Measurements from ENCODE around the gene BICD2. TPM values are rescaled to one million over a fixed set of nuclear protein-coding genes. Genes with fewer than 3 reads are reported as not detected.

BICD2 gene
- total RNA-seq, 6 donors from 2014 or later, result 33.8 to 50.1 (median 45.1) TPM

GRCh38 chr9:92725766-92726165 lies 38.9 kb downstream of the BICD2 start:
- peaks cover 28 to 66% (median 40%) of the 10 kb centered on the region in 4 donors for H3K4me1 ChIP-seq
- H3K27me3 ChIP-seq, result no peaks in the 10 kb centered on the region
- H3K27ac ChIP-seq, result peak overlapping the region in 2 of 4 donors; percentile 23 to 51
- 100% methylated on average over 1 of the region's 1 CpG; no CpG with 5 or more reads in 1 of the 2 donors for WGBS, 2 donors
- no peak overlapping the region for H3K4me3 ChIP-seq
- TF ChIP-seq EP300 (IDR thresholded peaks at IDR 0.05) (no peak), POLR2AphosphoS5 (IDR thresholded peaks at IDR 0.05) (no peak), POLR2A (IDR thresholded peaks at IDR 0.05) (no peak)
- TF ChIP-seq, protein P1, sequence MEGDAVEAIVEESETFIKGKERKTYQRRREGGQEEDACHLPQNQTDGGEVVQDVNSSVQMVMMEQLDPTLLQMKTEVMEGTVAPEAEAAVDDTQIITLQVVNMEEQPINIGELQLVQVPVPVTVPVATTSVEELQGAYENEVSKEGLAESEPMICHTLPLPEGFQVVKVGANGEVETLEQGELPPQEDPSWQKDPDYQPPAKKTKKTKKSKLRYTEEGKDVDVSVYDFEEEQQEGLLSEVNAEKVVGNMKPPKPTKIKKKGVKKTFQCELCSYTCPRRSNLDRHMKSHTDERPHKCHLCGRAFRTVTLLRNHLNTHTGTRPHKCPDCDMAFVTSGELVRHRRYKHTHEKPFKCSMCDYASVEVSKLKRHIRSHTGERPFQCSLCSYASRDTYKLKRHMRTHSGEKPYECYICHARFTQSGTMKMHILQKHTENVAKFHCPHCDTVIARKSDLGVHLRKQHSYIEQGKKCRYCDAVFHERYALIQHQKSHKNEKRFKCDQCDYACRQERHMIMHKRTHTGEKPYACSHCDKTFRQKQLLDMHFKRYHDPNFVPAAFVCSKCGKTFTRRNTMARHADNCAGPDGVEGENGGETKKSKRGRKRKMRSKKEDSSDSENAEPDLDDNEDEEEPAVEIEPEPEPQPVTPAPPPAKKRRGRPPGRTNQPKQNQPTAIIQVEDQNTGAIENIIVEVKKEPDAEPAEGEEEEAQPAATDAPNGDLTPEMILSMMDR (IDR thresholded peaks at IDR 0.05), result no peak
- no peaks in the 10 kb centered on the region for H3K9me3 ChIP-seq
- H3K36me3 ChIP-seq, result peaks cover 3 to 47% (median 32%) of the 10 kb centered on the region in 4 donors
- ATAC-seq (ENCODE audit: low FRiP score in 2 of 2), result no peak
- DNase-seq, result no peak

- H3K27me3 ChIP-seq, result no peaks in the 10 kb centered on the region
- peaks cover 28 to 66% (median 40%) of the 10 kb centered on the region in 4 donors for H3K4me1 ChIP-seq
- WGBS, 2 donors, result 94 to 100% methylated on average over 2 to 4 of the region's 4 CpGs
- H3K9me3 ChIP-seq, result no peaks in the 10 kb centered on the region
- TF ChIP-seq EP300 (IDR thresholded peaks at IDR 0.05) (no peak), POLR2A (IDR thresholded peaks at IDR 0.05) (no peak), POLR2AphosphoS5 (IDR thresholded peaks at IDR 0.05) (no peak)
- TF ChIP-seq, protein P1 (IDR thresholded peaks at IDR 0.05), result no peak
- H3K27ac ChIP-seq, result peak overlapping the region in 2 of 4 donors; percentile 9 to 23
- H3K36me3 ChIP-seq, result peaks cover 7 to 52% (median 37%) of the 10 kb centered on the region in 4 donors
- ATAC-seq (ENCODE audit: low FRiP score in 2 of 2), result no peak
- H3K4me3 ChIP-seq, result no peak overlapping the region
- DNase-seq, result no peak
Measured at GRCh38 chr9:92725266-92725545, 39.4 kb downstream of the BICD2 start.

DNA sequence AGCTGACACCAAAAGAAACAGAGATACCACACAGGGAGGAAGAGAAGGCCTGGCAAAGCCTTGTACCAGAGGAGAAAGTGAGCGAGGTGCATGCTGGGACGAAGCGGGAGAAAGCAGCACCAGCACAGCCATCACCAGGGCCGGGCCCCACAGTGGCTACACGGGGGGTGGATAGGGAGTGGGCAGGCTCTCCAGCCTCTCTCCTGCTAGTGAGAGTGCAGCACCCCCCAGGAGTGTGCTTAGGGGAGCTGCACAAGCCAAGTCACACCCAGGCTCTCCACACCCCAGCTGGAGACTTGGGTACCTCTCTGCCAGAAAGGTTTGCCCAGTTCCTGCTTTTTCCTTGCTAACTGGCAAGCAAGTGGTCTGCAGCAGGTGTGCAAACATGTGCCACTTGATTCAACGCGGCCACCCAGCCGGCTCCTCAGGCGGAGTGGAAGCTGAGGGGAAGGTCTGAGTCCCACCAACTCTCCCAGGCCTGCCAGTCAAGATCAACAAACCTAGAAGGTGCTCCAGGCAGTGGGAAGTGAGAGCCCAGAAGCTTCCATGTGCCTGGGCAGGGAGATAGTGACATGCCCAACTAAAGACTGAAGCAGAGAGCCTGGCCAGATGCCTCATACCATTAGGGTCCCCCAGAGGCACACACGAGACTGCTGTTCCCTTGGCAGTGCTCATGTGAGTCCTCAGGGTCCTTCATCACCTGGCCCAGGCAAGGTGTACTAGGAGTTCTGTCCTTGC lies 39.9 kb downstream of the BICD2 start:
- DNase-seq (peak in 1 of 2 donors; percentile 25), ATAC-seq (ENCODE audit: low FRiP score in 2 of 2) (no peak)

GRCh38 chr9:92723801-92724323 lies 40.8 kb downstream of the BICD2 start:
- Histone ChIP-seq H3K9me3 (no peaks in the 10 kb centered on the region), H3K4me3 (no peak overlapping the region), H3K27ac (peak overlapping the region; percentile 36 to 67 (median 53)), H3K4me1 (peaks cover 28 to 57% (median 35%) of the 10 kb centered on the region in 4 donors), H3K27me3 (no peaks in the 10 kb centered on the region), H3K36me3 (peaks cover 18 to 63% (median 49%) of the 10 kb centered on the region in 4 donors)
- 84 to 89% methylated on average over 6 to 9 of the region's 9 CpGs for WGBS, 2 donors
- ATAC-seq (ENCODE audit: low FRiP score in 2 of 2), result no peak
- DNase-seq, result no peak
- no peak for TF ChIP-seq POLR2AphosphoS5 (IDR thresholded peaks at IDR 0.05)
- no peak for TF ChIP-seq EP300 (IDR thresholded peaks at IDR 0.05)
- no peak for TF ChIP-seq POLR2A (IDR thresholded peaks at IDR 0.05)

More for the DNA sequence above, 39.9 kb downstream of the BICD2 start:
- Histone ChIP-seq H3K36me3 (peaks cover 11 to 58% (median 42%) of the 10 kb centered on the region in 4 donors), H3K4me3 (no peak overlapping the region), H3K4me1 (peaks cover 28 to 66% (median 39%) of the 10 kb centered on the region in 4 donors), H3K9me3 (no peaks in the 10 kb centered on the region), H3K27me3 (no peaks in the 10 kb centered on the region), H3K27ac (peak overlapping the region in 2 of 4 donors; percentile 9 to 23)
- WGBS, 2 donors, result 84% methylated on average over 9 to 10 of the region's 10 CpGs
- TF ChIP-seq POLR2A (IDR thresholded peaks at IDR 0.05) (no peak), EP300 (IDR thresholded peaks at IDR 0.05) (no peak), POLR2AphosphoS5 (IDR thresholded peaks at IDR 0.05) (no peak)
- TF ChIP-seq, protein P1 (IDR thresholded peaks at IDR 0.05), result no peak

GRCh38 chr9:92723299-92723625 lies 41.4 kb downstream of the BICD2 start:
- TF ChIP-seq, protein P1 (IDR thresholded peaks at IDR 0.05), result no peak
- no peak for TF ChIP-seq POLR2A (IDR thresholded peaks at IDR 0.05)
- peak in 1 of 4 donors; percentile 42 for TF ChIP-seq EP300 (IDR thresholded peaks at IDR 0.05)
- TF ChIP-seq POLR2AphosphoS5 (IDR thresholded peaks at IDR 0.05), result peak in 1 of 2 donors; percentile 11
- H3K36me3 ChIP-seq, result peaks cover 17 to 63% (median 49%) of the 10 kb centered on the region in 4 donors
- H3K27ac ChIP-seq, result peak overlapping the region; percentile 36 to 67 (median 53)
- no peaks in the 10 kb centered on the region for H3K27me3 ChIP-seq
- WGBS, 2 donors, result 51 to 53% methylated on average over 3 of the region's 3 CpGs
- no peak overlapping the region for H3K4me3 ChIP-seq
- DNase-seq (peak in 1 of 2 donors; percentile 51), ATAC-seq (ENCODE audit: low FRiP score in 2 of 2) (peak; percentile 9 to 65)
- peaks cover 28 to 51% (median 32%) of the 10 kb centered on the region in 4 donors for H3K4me1 ChIP-seq
- no peaks in the 10 kb centered on the region for H3K9me3 ChIP-seq

All from upper lobe of left lung (tissue), 6 donors.